Natural killer cell treated with Interleukin-12 subunit alpha and Interleukin-12 subunit beta and Interleukin-15 and Interleukin-18, amount 100 ng/mL, for 72 hours (primary cell): Measurements from ENCODE around the gene SLC66A2. TPM values are rescaled to one million over a fixed set of nuclear protein-coding genes. Genes with fewer than 3 reads are reported as not detected.

ENCODE experiments used
- ATAC-seq, 2 donors: fragments of 150-1000 bp; cut with Tn5 transposase in 1 of 2; sonication (Bioruptor Pico), chemical (Tn5 transposase) in 1 of 2; 2 replicates each; pipeline ENCODE4 v1.10.0; 2021
- DNase-seq: peaks from one replicate; pipeline ENCODE4 v3.0.0; 2022; ENCODE audit warnings: low spot score
- H3K27ac Mint-ChIP-seq, 2 donors: 1 replicate in 1 of 2; 2 replicates in 1 of 2; pipeline ENCODE4 v1.8.0; 2022; ENCODE audit warnings: mixed read lengths in 2 of 2, mild to moderate bottlenecking in 1 of 2, moderate library complexity in 1 of 2
- H3K27me3 Mint-ChIP-seq, 2 donors: 1 replicate in 1 of 2; 2 replicates in 1 of 2; pipeline ENCODE4 v1.8.0; 2022; ENCODE audit warnings: mixed read lengths in 2 of 2
- H3K36me3 Mint-ChIP-seq: one replicate; pipeline ENCODE4 v1.8.0; 2022; ENCODE audit warnings: mixed read lengths
- H3K4me1 Mint-ChIP-seq, 2 donors: 1 replicate in 1 of 2; 2 replicates in 1 of 2; pipeline ENCODE4 v1.8.0; 2022; ENCODE audit warnings: low read depth in 2 of 2, mixed read lengths in 2 of 2, mild to moderate bottlenecking in 1 of 2
- H3K4me3 Mint-ChIP-seq: one replicate; pipeline ENCODE4 v1.8.0; 2022; ENCODE audit warnings: mixed read lengths
- H3K9me3 Mint-ChIP-seq: 2 replicates; pipeline ENCODE4 v1.8.0; 2022; ENCODE audit warnings: mixed read lengths
- total RNA-seq, 2 donors: library from RNA; stranded (reverse); gene quantifications; one replicate each; pipeline ENCODE4 v1.2.3, GENCODE V29; 2022

Gene SLC66A2
- total RNA-seq, 2 donors from 2014 or later = 23.8 to 28.1 TPM

DNA sequence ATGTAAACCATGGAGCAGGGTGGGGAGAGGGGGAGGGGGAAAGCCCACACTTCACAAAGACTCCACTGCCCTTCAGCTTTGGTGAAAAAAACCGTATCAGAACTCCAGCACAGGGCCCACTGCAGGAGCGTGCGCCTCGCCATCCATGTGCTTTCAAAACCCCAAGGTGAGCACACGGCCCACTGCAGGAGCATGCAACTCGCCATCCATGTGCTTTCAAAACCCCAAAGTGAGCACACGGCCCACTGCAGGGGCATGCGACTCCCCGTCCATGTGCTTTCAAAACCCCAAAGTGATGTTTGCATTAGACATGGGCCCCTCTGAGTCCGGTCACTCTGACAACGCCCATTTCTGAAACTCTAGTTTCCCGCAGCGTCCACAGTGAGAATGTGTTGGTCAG is 29.1 kb upstream of the SLC66A2 start:
- Mint-ChIP-seq H3K36me3 (peaks cover 2% of the 10 kb centered on the region), H3K4me3 (no peak overlapping the region), H3K4me1 (peaks cover 40 to 45% of the 10 kb centered on the region in 2 donors), H3K9me3 (no peaks in the 10 kb centered on the region), H3K27me3 (no peaks in the 10 kb centered on the region), H3K27ac (no peak overlapping the region)
- ATAC-seq (no peak), DNase-seq (no peak)

DNA sequence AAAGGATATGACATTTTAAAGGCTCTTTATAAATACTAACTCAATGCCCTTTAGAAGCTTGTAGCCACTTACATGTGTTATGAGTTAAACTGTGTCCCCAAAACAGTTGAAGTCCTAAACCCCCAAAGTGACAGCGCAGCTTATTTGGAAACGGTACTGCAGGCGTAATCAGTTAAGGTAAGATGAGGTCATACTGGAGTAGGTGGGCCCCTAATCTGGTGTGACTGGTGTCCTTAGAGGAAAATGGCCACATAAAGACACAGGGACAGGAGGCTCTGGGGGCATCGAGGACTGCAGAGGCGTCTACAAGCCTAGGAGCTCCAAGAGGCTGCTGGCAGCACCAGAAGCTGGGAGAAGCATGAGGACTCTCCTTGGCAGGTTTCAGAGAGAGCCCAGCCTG is 28.4 kb upstream of the SLC66A2 start:
- peaks cover 7% of the 10 kb centered on the region for H3K36me3 Mint-ChIP-seq
- no peak overlapping the region for H3K27ac Mint-ChIP-seq

DNA sequence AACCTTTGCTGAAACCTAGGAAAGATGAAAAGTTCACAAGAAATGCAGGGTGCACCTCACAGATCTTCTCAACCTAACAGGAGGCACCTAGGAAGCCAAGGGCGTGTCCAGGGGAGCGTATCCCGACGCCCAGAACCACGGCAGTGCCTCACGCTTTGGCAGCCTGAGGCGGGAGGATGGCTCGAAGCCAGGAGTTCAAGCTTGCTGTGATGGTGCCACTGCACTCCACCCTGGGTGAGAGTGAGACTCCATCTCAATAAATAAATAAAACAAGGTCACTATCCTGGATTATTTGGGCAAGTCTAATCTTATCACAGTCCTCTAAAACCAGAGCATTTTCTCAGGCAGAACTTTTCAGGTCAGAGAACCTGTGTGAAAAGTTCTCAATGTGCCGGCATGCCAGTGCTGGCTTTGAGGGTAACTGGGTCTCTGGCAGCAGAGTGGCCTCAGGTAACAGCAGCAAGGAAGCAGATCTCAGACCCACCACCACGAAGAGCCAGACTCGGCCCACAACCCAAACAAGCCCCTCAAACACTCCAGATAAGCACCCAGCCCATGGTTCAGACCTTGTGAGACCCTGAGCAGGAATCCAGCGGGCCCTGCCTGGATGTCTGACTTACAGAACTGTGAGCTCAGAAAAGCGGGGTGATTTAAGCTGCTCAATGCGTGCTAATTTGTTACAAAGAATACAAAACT is 24.7 kb upstream of the SLC66A2 start:
- peaks cover 11% of the 10 kb centered on the region for H3K36me3 Mint-ChIP-seq
- peak overlapping the region in 1 of 2 donors; percentile 43 for H3K27ac Mint-ChIP-seq
- H3K4me1 Mint-ChIP-seq = peaks cover 22 to 33% of the 10 kb centered on the region in 2 donors
- H3K9me3 Mint-ChIP-seq = no peaks in the 10 kb centered on the region
- H3K27me3 Mint-ChIP-seq = no peaks in the 10 kb centered on the region
- no peak for DNase-seq
- no peak overlapping the region for H3K4me3 Mint-ChIP-seq
- ATAC-seq = no peak

More for the DNA sequence above, 28.4 kb upstream of the SLC66A2 start:
- Mint-ChIP-seq H3K9me3 (no peaks in the 10 kb centered on the region), H3K4me3 (no peak overlapping the region), H3K27me3 (no peaks in the 10 kb centered on the region), H3K4me1 (peaks cover 40 to 46% of the 10 kb centered on the region in 2 donors)
- ATAC-seq (no peak), DNase-seq (no peak)

DNA sequence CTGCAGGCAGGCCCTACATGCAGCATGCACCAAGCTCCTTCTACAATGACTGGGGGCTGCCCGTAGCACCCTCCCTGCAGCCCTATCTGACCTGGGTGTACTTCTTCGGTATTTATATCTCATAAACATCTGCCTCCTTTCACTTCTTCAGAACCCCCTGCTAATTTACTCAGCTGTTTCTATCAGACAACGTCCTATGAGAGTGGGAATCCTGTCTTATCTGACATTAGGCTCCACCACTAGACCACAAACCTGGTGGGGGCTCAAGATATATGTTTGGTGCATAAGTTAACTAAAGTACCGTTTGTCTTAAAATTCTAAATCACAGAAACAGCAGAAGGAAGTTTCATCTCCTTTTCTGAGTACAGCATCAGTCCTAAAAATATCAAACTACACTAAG is 23.6 kb upstream of the SLC66A2 start:
- no peak overlapping the region for H3K27ac Mint-ChIP-seq
- H3K36me3 Mint-ChIP-seq = peaks cover 11% of the 10 kb centered on the region
- DNase-seq = no peak
- no peak overlapping the region for H3K4me3 Mint-ChIP-seq
- H3K4me1 Mint-ChIP-seq = peaks cover 19 to 36% of the 10 kb centered on the region in 2 donors
- no peaks in the 10 kb centered on the region for H3K27me3 Mint-ChIP-seq
- no peaks in the 10 kb centered on the region for H3K9me3 Mint-ChIP-seq
- ATAC-seq = no peak

DNA sequence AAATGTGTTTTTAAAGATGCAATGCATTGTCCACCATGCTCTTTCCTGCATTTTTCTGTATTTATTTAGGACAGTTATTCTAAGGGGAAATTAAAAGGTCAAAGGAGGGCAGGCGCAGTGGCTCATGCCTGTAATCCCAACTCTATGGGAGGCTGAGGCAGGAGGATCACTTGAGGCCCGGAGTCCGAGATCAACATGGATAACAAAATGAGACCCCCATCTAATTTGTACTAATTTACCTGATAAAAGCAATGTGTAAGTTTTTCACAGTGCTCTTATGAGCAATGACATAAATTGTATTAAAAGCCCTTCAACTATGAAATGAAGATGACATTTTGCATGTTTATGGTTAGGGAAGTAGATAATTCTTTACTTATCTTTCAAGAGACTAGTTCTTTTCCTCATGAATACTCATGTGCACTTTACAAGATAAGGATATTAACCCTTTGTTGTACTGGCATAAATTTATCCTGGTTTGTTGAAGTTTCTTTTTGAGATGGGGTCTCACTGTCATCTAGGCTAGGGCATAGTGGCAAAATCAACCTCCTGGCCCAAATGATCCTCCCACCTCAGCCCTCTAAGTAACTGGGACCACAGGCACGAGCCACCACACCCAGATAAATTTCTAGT is 22.7 kb upstream of the SLC66A2 start:
- Mint-ChIP-seq H3K9me3 (no peaks in the 10 kb centered on the region), H3K4me3 (no peak overlapping the region), H3K4me1 (peaks cover 13 to 28% of the 10 kb centered on the region in 2 donors), H3K27ac (no peak overlapping the region), H3K36me3 (peaks cover 11% of the 10 kb centered on the region), H3K27me3 (no peaks in the 10 kb centered on the region)
- DNase-seq (no peak), ATAC-seq (no peak)

DNA sequence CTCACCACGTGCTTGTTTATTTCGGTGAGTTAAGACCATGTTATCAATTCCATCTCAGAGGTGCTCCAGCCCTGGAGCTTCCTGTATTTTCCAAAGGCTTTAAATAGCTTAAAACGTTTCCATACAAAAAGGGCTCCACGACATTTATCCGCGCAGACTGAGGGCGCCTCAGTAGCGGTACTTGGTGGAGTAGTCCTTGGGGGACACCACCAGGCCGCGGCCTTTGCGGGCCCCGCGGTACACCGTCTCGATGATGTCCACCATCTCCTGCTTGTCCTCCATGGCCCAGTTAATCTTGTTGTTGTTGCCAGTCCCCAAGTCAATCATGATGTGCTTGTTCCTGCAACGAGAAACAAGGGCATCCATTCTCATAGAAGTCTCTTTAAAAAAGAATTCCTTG is 22.1 kb upstream of the SLC66A2 start:
- no peaks in the 10 kb centered on the region for H3K27me3 Mint-ChIP-seq
- peaks cover 13 to 27% of the 10 kb centered on the region in 2 donors for H3K4me1 Mint-ChIP-seq
- no peaks in the 10 kb centered on the region for H3K9me3 Mint-ChIP-seq
- DNase-seq (no peak), ATAC-seq (no peak)
- no peak overlapping the region for H3K4me3 Mint-ChIP-seq
- H3K36me3 Mint-ChIP-seq = peaks cover 11% of the 10 kb centered on the region
- no peak overlapping the region for H3K27ac Mint-ChIP-seq

DNA sequence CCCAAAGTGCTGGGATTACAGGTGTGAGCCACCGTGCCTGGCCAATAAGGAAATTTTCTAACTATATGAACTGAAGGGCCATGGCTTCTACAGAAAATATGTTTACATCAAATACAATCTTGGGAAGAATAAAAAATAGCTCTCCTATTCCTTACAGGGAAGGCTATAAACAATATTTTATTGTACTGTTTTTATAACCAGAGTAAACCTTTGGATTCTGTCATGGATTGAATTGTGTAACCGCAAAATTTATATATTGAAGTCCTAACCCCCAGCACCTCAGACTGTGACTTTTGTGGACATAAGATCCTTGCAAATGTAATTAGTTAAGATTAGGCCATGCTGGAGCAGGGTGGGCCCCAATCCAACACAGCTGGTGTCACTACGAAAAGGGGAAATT is 21.3 kb upstream of the SLC66A2 start:
- Mint-ChIP-seq H3K9me3 (no peaks in the 10 kb centered on the region), H3K4me3 (no peak overlapping the region), H3K4me1 (peaks cover 8 to 23% of the 10 kb centered on the region in 2 donors), H3K27ac (no peak overlapping the region), H3K36me3 (peaks cover 11% of the 10 kb centered on the region), H3K27me3 (no peaks in the 10 kb centered on the region)
- ATAC-seq (no peak), DNase-seq (no peak)

DNA sequence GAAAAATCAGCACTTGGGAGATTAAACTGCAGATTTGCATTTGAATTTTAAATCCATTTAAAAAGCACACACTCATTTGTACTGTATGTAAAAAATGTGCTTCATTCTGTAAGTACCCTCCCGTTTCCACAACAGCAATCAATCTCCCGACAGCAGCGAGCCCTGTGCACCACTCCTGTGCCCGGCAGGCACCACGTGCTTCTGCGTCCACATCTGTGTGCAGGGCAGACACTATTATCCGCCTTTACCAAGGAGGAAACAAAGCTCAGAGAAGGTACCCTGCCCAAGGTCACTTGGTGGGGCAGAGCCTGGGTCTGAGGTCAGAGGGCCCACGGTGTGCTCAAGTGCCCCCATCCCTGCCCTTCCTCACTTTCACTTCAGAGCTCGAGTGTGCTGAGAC is 20.5 kb upstream of the SLC66A2 start:
- peaks cover 11% of the 10 kb centered on the region for H3K36me3 Mint-ChIP-seq
- ATAC-seq (no peak), DNase-seq (no peak)
- no peaks in the 10 kb centered on the region for H3K27me3 Mint-ChIP-seq
- H3K4me3 Mint-ChIP-seq = no peak overlapping the region
- H3K4me1 Mint-ChIP-seq = peaks cover 8 to 23% of the 10 kb centered on the region in 2 donors
- H3K27ac Mint-ChIP-seq = peak overlapping the region in 1 of 2 donors; percentile 29
- H3K9me3 Mint-ChIP-seq = no peaks in the 10 kb centered on the region

DNA sequence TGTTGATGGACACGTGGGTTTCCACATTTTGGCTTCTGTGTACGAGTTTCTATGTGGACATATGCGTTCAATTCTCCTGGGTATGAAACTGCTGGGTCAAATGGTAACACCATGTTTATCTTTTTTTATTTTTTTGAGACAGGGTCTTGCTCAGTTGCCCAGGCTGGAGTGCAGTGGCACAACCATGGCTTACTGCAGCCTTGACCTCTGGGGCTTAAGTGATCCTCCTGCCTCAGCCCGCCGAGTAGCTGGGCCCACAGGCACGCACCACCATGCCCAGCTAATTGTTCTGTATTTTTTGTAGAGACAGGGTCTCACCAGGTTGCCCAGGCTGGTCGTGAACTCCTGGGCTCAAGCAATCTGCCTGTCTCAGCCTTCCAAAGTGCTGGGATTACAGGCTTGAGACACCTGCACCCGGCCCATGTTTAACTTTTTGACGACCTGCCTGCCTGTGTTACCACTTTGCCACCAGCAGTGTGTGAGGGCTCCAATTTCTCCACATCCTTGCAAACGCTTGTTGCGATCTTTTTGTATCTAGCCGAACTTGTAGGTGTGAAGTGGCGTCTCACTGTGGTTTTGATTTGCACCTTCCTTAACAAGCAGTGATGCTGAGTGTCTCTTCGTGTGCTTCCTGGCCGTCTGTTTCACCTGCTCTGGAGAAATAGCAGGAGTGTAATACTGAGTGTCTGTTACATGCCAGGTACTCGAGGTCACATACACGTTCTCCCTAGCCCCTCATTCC is 19.9 kb upstream of the SLC66A2 start:
- Mint-ChIP-seq H3K9me3 (no peaks in the 10 kb centered on the region), H3K36me3 (peaks cover 11% of the 10 kb centered on the region), H3K27me3 (no peaks in the 10 kb centered on the region), H3K4me1 (peaks cover 8 to 23% of the 10 kb centered on the region in 2 donors), H3K4me3 (no peak overlapping the region), H3K27ac (peak overlapping the region in 1 of 2 donors; percentile 29)
- DNase-seq (no peak), ATAC-seq (peak in 1 of 2 donors; percentile 17)

DNA sequence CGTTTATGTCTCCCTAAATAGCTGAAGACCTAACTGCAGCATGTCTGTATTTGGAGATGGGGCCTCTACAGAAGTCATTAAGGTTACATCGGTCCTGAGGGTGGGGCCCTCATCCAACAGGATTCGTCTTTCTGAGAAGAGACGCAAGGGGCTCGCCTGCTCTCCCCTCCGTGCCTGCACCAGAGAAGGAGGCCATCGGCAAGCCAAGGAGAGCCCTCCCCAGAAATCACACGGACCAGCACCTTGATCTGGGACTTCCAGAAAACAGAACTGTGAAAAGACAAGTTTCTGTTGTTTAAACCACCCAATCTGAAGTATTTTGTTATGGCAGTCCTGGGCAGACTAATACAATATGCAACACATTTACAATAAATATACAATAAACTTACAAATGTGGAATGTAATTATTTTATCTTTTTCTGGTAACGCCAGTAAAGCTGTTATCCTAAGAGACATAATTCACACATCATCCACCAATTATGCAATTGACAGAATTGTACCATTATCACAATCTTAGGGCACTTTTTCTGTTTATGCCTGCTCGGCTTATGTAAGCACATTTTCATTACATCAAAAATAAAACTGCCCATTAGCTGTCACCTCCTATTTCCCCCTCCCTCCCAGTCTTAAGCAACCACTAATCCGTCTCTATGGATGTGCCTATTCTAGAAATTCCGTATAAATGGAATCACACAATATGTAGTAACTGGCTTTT is 19.1 kb upstream of the SLC66A2 start:
- no peak overlapping the region for H3K27ac Mint-ChIP-seq
- DNase-seq = no peak
- peaks cover 10 to 24% of the 10 kb centered on the region in 2 donors for H3K4me1 Mint-ChIP-seq
- H3K27me3 Mint-ChIP-seq = no peaks in the 10 kb centered on the region
- H3K4me3 Mint-ChIP-seq = no peak overlapping the region
- H3K9me3 Mint-ChIP-seq = no peaks in the 10 kb centered on the region
- no peak for ATAC-seq
- H3K36me3 Mint-ChIP-seq = peaks cover 8% of the 10 kb centered on the region

DNA sequence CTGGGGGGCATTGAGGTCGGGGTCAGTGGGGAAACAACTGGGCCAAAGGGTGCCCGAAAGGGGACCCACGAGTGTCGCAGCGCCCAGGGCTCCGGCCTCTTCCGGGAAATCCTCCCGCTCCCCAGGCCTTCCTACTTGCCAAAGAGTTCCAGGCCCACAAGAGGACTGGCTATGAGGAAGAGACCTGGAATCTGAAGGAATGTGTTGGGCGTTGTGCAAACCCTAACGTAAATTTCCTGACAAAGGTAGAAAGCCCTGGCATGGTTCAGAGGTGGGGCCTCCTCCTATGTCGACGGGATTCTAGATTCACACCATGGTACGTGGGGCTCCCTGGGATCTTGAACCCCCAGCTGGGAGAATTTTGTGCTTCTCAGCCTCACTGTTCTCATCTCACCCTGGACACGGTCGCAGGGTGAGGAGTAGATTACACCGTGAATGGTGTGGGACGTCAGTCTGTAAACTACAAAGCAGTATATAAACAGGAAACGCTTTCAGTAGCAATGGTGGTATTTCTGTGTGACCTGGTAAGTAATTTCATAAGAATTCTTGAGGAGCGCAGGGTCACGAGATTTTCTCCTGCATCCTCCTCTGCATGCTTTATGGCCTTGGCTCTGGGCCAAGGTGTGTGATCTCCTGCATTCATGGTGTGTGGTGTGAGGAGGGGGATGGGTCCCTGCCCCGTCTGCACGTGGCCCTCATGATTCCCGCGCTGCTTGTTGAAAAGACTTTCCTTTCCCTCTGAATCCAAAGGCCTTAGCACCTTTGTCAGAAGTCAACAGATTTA is 13.9 kb upstream of the SLC66A2 start:
- no peaks in the 10 kb centered on the region for H3K36me3 Mint-ChIP-seq
- H3K9me3 Mint-ChIP-seq = no peaks in the 10 kb centered on the region
- H3K27me3 Mint-ChIP-seq = peaks cover 0 to 10% of the 10 kb centered on the region in 2 donors
- peaks cover 21 to 23% of the 10 kb centered on the region in 2 donors for H3K4me1 Mint-ChIP-seq
- H3K4me3 Mint-ChIP-seq = peak overlapping the region; percentile 64
- H3K27ac Mint-ChIP-seq = peak overlapping the region in 1 of 2 donors; percentile 50
- ATAC-seq (peak in 1 of 2 donors; percentile 21), DNase-seq (no peak)

DNA sequence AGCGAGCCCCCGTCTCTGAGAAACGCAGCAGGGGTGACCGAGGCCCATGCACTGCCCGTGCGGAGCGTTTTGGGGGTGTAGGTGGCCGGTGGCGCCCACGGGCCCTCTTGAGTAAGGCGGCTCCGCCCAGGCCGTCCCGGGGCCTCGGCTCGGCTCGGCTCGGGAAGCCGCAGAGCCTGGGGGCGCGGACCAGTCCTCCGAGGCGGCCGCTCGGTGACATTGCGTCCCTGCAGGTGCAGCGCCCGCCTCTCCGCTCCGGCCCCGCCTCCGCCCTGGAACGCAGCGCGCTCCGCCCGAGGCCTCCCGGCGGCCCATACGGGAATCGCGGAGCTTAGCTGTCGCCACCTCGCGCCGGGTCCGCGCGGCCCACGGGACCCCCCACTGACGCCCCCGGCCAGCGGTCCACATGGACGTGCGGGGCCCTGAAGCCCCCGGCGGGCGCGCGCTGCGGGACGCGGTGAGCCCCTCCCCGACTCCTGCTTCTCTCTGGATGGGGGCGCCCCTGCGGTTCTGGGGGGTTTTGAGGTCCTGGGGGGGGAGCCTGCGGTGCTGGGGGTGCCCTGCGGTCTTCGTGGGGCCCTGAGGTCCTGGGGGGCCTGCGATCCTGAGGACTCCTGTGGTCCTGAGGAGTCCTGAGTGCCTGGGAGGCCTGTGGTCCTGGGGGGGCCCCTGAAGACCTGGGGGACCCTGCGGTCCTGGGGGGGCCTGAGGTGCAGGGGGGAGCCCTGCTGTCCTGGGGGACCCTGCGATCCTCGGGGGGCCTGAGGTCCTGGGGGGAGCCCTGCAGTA is 13.1 kb upstream of the SLC66A2 start, which contains the start of gene HSBP1L1:
HSBP1L1 (plus strand) TSS at position 314 of the 789 bp plus-strand sequence; CDS start at position 407, 93 bp downstream.
- DNase-seq (peak; percentile 65), ATAC-seq (peak; percentile 48 to 82)
- Mint-ChIP-seq H3K9me3 (no peaks in the 10 kb centered on the region), H3K4me3 (peak within 1 kb of the TSS; percentile 79), H3K36me3 (no peaks in the 10 kb centered on the region), H3K4me1 (peaks cover 24 to 26% of the 10 kb centered on the region in 2 donors), H3K27ac (peak within 1 kb of the TSS; percentile 34 to 50), H3K27me3 (peaks cover 0 to 10% of the 10 kb centered on the region in 2 donors)
